MM.1S (cell line): ENCODE measurements around the gene C10orf95.

ENCODE experiments used
- DNase-seq: peaks from one replicate; pipeline ENCODE4 v3.0.0-alpha.2; 2015
- H2AFZ ChIP-seq: fragments of 300-600 bp; sonication (generic); 2 replicates; pipeline ENCODE4 v1.6.0; 2016; ENCODE audit warnings: antibody characterized with exemption, low read length
- H3F3A ChIP-seq: fragments of 300-600 bp; sonication (generic); 2 replicates; pipeline ENCODE4 v1.6.1; 2016; ENCODE audit warnings: mild to moderate bottlenecking, antibody characterized with exemption, low read length, moderate library complexity, mixed read lengths; ENCODE audit not compliant: insufficient read depth
- H3K27ac ChIP-seq: fragments of 300-600 bp; sonication (generic); 2 replicates; pipeline ENCODE4 v1.5.1; 2016; ENCODE audit warnings: mild to moderate bottlenecking, low read length
- H3K27me3 ChIP-seq: fragments of 300-600 bp; sonication (generic); replicated peaks from 2 replicates; pipeline ENCODE4 v1.6.0; 2016; ENCODE audit warnings: low read length; ENCODE audit not compliant: insufficient read depth
- H3K36me3 ChIP-seq: fragments of 300-600 bp; sonication (generic); replicated peaks from 2 replicates; pipeline ENCODE4 v1.6.1; 2016; ENCODE audit warnings: mild to moderate bottlenecking, low read length, mixed read lengths; ENCODE audit not compliant: insufficient read depth
- H3K4me1 ChIP-seq: fragments of 300-600 bp; sonication (generic); 2 replicates; pipeline ENCODE4 v1.6.1; 2016; ENCODE audit warnings: low read length, mixed read lengths
- H3K4me2 ChIP-seq: fragments of 300-600 bp; sonication (generic); 2 replicates; pipeline ENCODE4 v1.6.0; 2016; ENCODE audit warnings: low read depth, low read length
- H3K4me3 ChIP-seq: fragments of 300-600 bp; sonication (generic); 2 replicates; pipeline ENCODE4 v1.5.1; 2016; ENCODE audit warnings: low read length, mixed read lengths
- H3K79me2 ChIP-seq: fragments of 300-600 bp; sonication (generic); 2 replicates; pipeline ENCODE4 v1.6.1; 2016; ENCODE audit warnings: mixed run types, low read length, mixed read lengths
- H3K9ac ChIP-seq: fragments of 300-600 bp; sonication (generic); 2 replicates; pipeline ENCODE4 v1.6.1; 2016; ENCODE audit warnings: low read length, mixed read lengths
- H3K9me2 ChIP-seq: fragments of 300-600 bp; sonication (generic); replicated peaks from 2 replicates; pipeline ENCODE4 v1.6.1; 2016; ENCODE audit warnings: mild to moderate bottlenecking, low read length, mixed read lengths; ENCODE audit not compliant: insufficient read depth
- H3K9me3 ChIP-seq: fragments of 300-600 bp; sonication (generic); replicated peaks from 2 replicates; pipeline ENCODE4 v1.6.1; 2016; ENCODE audit warnings: mild to moderate bottlenecking, low read length, mixed read lengths; ENCODE audit not compliant: insufficient read depth
- H4K20me1 ChIP-seq: fragments of 300-600 bp; sonication (generic); 2 replicates; pipeline ENCODE4 v1.6.1; 2016; ENCODE audit warnings: mild to moderate bottlenecking, low read length, moderate library complexity, mixed read lengths; ENCODE audit not compliant: insufficient read depth
- EZH2 ChIP-seq: fragments of 300-600 bp; sonication (generic); optimal IDR thresholded peaks from 2 replicates; pipeline ENCODE3; 2017; ENCODE audit warnings: low read depth, mild to moderate bottlenecking, antibody characterized with exemption, low read length, mixed read lengths
- EZH2phosphoT487 ChIP-seq: fragments of 300-600 bp; sonication (generic); IDR thresholded peaks from 2 replicates; pipeline ENCODE4 v1.6.1; 2018; ENCODE audit warnings: antibody characterized with exemption, low read length
- TF ChIP-seq, protein P1 (sequence below): fragments of 300-600 bp; sonication (generic); IDR thresholded peaks from 2 replicates; pipeline ENCODE4 v1.5.1; 2016; ENCODE audit warnings: antibody characterized with exemption, low read length, mixed read lengths

Gene C10orf95

DNA sequence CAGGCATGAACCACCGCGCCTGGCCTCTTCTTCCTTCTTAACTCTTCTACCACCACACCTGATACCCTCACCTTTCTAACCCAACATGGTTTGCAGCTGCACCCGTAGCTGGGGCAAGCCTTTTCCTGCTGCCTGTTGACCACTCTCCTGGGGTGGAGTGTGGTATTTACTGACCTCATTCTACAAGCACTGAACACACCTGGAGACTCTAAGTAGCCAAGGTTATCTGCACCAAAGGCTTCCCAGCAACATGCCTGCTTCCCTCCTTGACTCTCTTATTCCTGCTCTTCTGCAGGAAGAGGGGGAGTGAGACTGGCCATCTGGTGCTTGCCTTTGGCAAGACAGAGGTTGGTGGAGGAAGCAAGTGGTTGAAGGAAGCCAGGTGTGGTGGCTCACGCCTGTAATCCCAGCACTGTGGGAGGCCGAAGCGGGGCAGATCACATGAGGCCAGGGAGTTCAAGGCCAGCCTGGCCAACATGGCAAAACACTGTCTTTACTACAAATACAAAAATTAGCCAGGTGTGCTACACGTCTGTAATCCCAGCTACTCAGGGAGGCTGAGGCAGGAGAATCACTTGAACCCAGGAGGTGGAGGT, 41.1 kb upstream of the C10orf95 start:
- H2AFZ ChIP-seq, result no peak overlapping the region
- H4K20me1 ChIP-seq, result no peaks in the 10 kb centered on the region
- H3K9me3 ChIP-seq, result no peaks in the 10 kb centered on the region
- H3F3A ChIP-seq, result no peaks in the 10 kb centered on the region
- no peak overlapping the region for H3K27ac ChIP-seq
- no peak overlapping the region for H3K4me2 ChIP-seq
- H3K36me3 ChIP-seq, result no peaks in the 10 kb centered on the region
- H3K4me1 ChIP-seq, result no peaks in the 10 kb centered on the region
- no peak for DNase-seq
- H3K27me3 ChIP-seq, result no peaks in the 10 kb centered on the region
- H3K9me2 ChIP-seq, result no peaks in the 10 kb centered on the region
- no peak overlapping the region for H3K9ac ChIP-seq
- TF ChIP-seq EZH2phosphoT487, result no peak
- TF ChIP-seq, protein P1, sequence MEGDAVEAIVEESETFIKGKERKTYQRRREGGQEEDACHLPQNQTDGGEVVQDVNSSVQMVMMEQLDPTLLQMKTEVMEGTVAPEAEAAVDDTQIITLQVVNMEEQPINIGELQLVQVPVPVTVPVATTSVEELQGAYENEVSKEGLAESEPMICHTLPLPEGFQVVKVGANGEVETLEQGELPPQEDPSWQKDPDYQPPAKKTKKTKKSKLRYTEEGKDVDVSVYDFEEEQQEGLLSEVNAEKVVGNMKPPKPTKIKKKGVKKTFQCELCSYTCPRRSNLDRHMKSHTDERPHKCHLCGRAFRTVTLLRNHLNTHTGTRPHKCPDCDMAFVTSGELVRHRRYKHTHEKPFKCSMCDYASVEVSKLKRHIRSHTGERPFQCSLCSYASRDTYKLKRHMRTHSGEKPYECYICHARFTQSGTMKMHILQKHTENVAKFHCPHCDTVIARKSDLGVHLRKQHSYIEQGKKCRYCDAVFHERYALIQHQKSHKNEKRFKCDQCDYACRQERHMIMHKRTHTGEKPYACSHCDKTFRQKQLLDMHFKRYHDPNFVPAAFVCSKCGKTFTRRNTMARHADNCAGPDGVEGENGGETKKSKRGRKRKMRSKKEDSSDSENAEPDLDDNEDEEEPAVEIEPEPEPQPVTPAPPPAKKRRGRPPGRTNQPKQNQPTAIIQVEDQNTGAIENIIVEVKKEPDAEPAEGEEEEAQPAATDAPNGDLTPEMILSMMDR, result no peak
- TF ChIP-seq EZH2, result no peak
- H3K4me3 ChIP-seq, result no peak overlapping the region
- H3K79me2 ChIP-seq, result peaks cover 63% of the 10 kb centered on the region

DNA sequence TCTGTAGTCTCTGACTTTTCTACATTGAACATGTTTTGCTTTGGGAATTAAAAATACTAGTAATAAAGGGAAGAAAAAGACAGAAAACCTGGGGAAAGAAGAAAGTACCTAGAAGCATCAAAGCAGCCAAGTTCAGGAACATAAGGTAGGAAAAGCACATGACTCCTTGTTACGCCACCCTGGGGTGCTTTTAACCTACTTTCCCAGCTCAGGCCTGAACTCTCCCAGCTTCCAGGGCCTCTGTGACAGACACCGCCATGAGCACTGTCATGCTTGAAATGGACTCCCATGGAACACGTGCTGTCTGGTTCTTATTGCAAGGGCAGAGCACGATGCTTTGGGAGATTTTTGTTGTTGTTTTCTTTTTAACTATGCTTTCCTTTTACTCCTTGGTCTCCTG, 39.8 kb upstream of the C10orf95 start:
- H3K9ac ChIP-seq, result no peak overlapping the region
- H3K36me3 ChIP-seq, result no peaks in the 10 kb centered on the region
- 0 out of 2 replicates have a peak, but pooled peaks cover 3% of the 10 kb centered on the region for H3F3A ChIP-seq
- H3K27ac ChIP-seq, result no peak overlapping the region
- H3K4me1 ChIP-seq, result no peaks in the 10 kb centered on the region
- TF ChIP-seq EZH2, result no peak
- TF ChIP-seq EZH2phosphoT487, result no peak
- TF ChIP-seq, protein P1, result no peak
- H3K27me3 ChIP-seq, result no peaks in the 10 kb centered on the region
- H4K20me1 ChIP-seq, result no peaks in the 10 kb centered on the region
- no peaks in the 10 kb centered on the region for H3K9me3 ChIP-seq
- no peaks in the 10 kb centered on the region for H3K9me2 ChIP-seq
- no peak overlapping the region for H3K4me2 ChIP-seq
- DNase-seq, result no peak
- H2AFZ ChIP-seq, result no peak overlapping the region
- H3K79me2 ChIP-seq, result peaks cover 50% of the 10 kb centered on the region
- H3K4me3 ChIP-seq, result no peak overlapping the region

DNA sequence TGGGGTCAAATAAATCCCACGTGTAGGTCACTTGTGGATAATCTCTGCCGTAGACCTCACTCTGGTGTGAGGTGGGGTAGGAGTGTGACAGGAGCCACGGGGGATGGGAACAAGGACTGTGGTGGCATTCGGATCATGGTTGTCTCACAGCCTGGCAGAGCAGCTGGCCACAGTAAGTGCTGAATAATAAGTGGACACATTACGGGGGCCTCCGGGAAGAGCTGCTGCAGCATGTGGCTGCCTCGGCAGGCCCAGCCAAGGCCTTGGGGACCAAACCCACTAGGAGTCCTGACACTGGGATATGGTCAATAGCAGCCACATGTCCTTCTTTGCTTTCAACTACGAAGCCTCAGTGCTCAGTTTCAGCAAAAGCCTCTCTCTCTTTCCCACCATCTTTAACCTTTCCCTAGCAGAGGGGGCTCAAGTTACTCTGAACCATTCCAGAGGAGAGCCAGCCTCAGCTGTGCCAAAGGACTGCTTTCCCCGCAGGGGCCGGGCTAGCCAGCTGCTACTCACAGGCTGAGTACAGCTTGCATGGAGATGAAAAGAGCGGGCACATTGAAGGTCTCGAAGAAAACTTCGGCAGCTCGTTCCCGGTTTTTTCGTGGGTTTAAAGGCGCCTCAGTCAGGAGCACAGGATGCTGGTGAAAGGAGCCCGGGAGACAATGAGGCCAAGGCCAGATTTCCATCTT, 33.9 kb upstream of the C10orf95 start:
- Histone ChIP-seq H3K79me2 (peaks cover under 1% of the 10 kb centered on the region; the same call in 1 of the 2 replicates), H3K36me3 (no peaks in the 10 kb centered on the region)
- TF ChIP-seq, protein P1, result no peak
- TF ChIP-seq EZH2 (no peak), EZH2phosphoT487 (no peak)

More for the DNA sequence above, 33.9 kb upstream of the C10orf95 start:
- H3F3A ChIP-seq, result 0 out of 2 replicates have a peak, but pooled peaks cover 3% of the 10 kb centered on the region
- H3K9me2 ChIP-seq, result no peaks in the 10 kb centered on the region
- no peaks in the 10 kb centered on the region for H3K27me3 ChIP-seq
- no peaks in the 10 kb centered on the region for H4K20me1 ChIP-seq
- no peak overlapping the region for H2AFZ ChIP-seq
- no peaks in the 10 kb centered on the region for H3K4me1 ChIP-seq
- no peak overlapping the region for H3K27ac ChIP-seq
- H3K4me3 ChIP-seq, result no peak overlapping the region
- no peak overlapping the region for H3K9ac ChIP-seq
- no peak overlapping the region for H3K4me2 ChIP-seq
- no peak for DNase-seq
- H3K9me3 ChIP-seq, result no peaks in the 10 kb centered on the region
